ENCODE data around the gene FAM20C. TPM values are rescaled to one million over a fixed set of nuclear protein-coding genes. Genes with fewer than 3 reads are reported as not detected.

Gene FAM20C
- total RNA-seq, 2 experiments from 2014 or later: 1.3 to 1.7 TPM

DNA sequence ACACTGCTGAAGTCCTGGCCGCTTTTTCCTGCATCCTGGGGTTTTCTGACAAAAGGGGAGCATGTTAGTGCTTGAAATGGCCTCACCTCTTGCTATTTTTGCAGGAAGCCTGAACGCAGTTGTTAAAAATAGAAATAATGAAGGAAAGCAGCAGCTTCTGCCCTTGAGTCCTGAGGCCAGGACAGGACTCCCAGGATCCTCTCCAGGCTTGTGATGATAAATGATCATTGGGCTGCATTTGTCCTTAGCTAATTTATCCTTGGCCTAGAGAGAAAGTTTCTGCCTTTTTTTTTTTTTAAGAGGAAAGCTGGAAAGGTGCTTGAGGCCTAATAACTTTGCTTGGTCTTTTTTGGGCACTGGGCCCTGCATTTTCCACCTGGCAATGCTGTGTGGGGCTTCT, 17.7 kb upstream of the FAM20C start:
- H3K27ac Mint-ChIP-seq: no peak overlapping the region
- intact Hi-C loops (cut with DNase I, micrococcal nuclease): no loop called here
- Histone ChIP-seq H3K27ac (ENCODE audit: low read depth in 1 of 2, low read length in 2 of 2) (no peak overlapping the region), H3K36me3 (ENCODE audit: insufficient read depth, low read length) (no peaks in the 10 kb centered on the region), H3K9me3 (ENCODE audit: control insufficient read depth in 1 of 2, insufficient read depth in 1 of 2, low read length in 2 of 2) (peaks cover 0 to 3% of the 10 kb centered on the region in 2 experiments), H3K27me3 (ENCODE audit: control insufficient read depth in 1 of 2, insufficient read depth in 2 of 2, low read length in 2 of 2) (no peaks in the 10 kb centered on the region), H3K4me3 (ENCODE audit: low read length) (no peak overlapping the region), H3K4me1 (ENCODE audit: insufficient read depth, low read length) (no peaks in the 10 kb centered on the region)
- no peak for DNase-seq
- ChIA-PET CTCF (no interaction called here), POLR2A (no interaction called here)
- no peaks in the 10 kb centered on the region for H3K9me3 Mint-ChIP-seq
- no peaks in the 10 kb centered on the region for H3K4me1 Mint-ChIP-seq (ENCODE audit: low read depth)
- no peaks in the 10 kb centered on the region for H3K36me3 Mint-ChIP-seq (ENCODE audit: low read depth)
- H3K4me3 Mint-ChIP-seq: no peak overlapping the region
- TF ChIP-seq CTCF (IDR thresholded peaks at IDR 0.05): no peak
- peaks cover 4% of the 10 kb centered on the region for H3K27me3 Mint-ChIP-seq
- ATAC-seq (ENCODE audit: poor library complexity): no peak

GRCh38 chr7:175955-176354, 16.4 kb upstream of the FAM20C start:
- no peaks in the 10 kb centered on the region for H3K4me1 ChIP-seq (ENCODE audit: insufficient read depth, low read length)
- no peak overlapping the region for H3K27ac ChIP-seq (ENCODE audit: low read depth in 1 of 2, low read length in 2 of 2)
- intact Hi-C loops (cut with DNase I, micrococcal nuclease): no loop called here
- POLR2A ChIA-PET: no interaction called here
- CTCF ChIA-PET: no interaction called here
- Mint-ChIP-seq H3K9me3 (no peaks in the 10 kb centered on the region), H3K27ac (no peak overlapping the region), H3K4me3 (no peak overlapping the region), H3K4me1 (ENCODE audit: low read depth) (no peaks in the 10 kb centered on the region), H3K27me3 (peaks cover 4% of the 10 kb centered on the region), H3K36me3 (ENCODE audit: low read depth) (no peaks in the 10 kb centered on the region)
- ATAC-seq (ENCODE audit: poor library complexity) (no peak), DNase-seq (no peak)
- peaks cover 0 to 3% of the 10 kb centered on the region in 2 experiments for H3K9me3 ChIP-seq (ENCODE audit: control insufficient read depth in 1 of 2, insufficient read depth in 1 of 2, low read length in 2 of 2)
- H3K4me3 ChIP-seq (ENCODE audit: low read length): no peak overlapping the region
- no peak for TF ChIP-seq CTCF (IDR thresholded peaks at IDR 0.05)
- no peaks in the 10 kb centered on the region for H3K27me3 ChIP-seq (ENCODE audit: control insufficient read depth in 1 of 2, insufficient read depth in 2 of 2, low read length in 2 of 2)
- H3K36me3 ChIP-seq (ENCODE audit: insufficient read depth, low read length): no peaks in the 10 kb centered on the region

DNA sequence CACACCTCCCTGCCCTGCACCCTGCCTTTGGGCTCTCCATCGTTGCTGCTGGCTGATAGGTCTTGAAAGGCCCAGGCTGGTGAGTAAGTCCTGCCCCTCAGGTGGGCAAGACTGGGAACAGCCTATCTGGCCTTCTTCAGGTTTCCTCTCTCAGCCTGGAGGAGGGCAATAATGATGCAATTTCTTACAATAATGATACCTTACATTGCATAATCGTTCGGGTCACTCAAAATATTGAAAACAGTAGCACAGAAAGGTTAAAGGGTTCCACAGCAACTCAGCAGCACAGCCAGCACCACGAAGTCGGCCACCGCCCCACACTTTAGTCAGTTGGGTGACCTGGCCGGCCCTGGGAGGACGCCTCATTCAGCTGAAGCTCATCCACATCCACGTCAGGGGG, 16.0 kb upstream of the FAM20C start:
- H3K9me3 ChIP-seq (ENCODE audit: control insufficient read depth in 1 of 2, insufficient read depth in 1 of 2, low read length in 2 of 2): peaks cover 0 to 3% of the 10 kb centered on the region in 2 experiments
- H3K4me3 ChIP-seq (ENCODE audit: low read length): no peak overlapping the region
- Mint-ChIP-seq H3K4me3 (no peak overlapping the region), H3K27ac (no peak overlapping the region), H3K4me1 (ENCODE audit: low read depth) (no peaks in the 10 kb centered on the region), H3K9me3 (no peaks in the 10 kb centered on the region), H3K36me3 (ENCODE audit: low read depth) (no peaks in the 10 kb centered on the region), H3K27me3 (peaks cover 4% of the 10 kb centered on the region)
- no peaks in the 10 kb centered on the region for H3K36me3 ChIP-seq (ENCODE audit: insufficient read depth, low read length)
- H3K27ac ChIP-seq (ENCODE audit: low read depth in 1 of 2, low read length in 2 of 2): no peak overlapping the region
- no peak for TF ChIP-seq CTCF (IDR thresholded peaks at IDR 0.05)
- CTCF ChIA-PET: no interaction called here
- no peaks in the 10 kb centered on the region for H3K4me1 ChIP-seq (ENCODE audit: insufficient read depth, low read length)
- intact Hi-C loops (cut with DNase I, micrococcal nuclease): no loop called here
- no peaks in the 10 kb centered on the region for H3K27me3 ChIP-seq (ENCODE audit: control insufficient read depth in 1 of 2, insufficient read depth in 2 of 2, low read length in 2 of 2)
- DNase-seq (no peak), ATAC-seq (ENCODE audit: poor library complexity) (no peak)
- POLR2A ChIA-PET: no interaction called here

Measured in CD4-positive, alpha-beta T cell (primary cell).